Islet precursor cell (in vitro differentiated cells): ENCODE data around the gene TUBGCP4.

Source experiments
- DNase-seq: peaks from one replicate; pipeline ENCODE4 v3.0.0-alpha.2; 2018

The TUBGCP4 gene

GRCh38 chr15:43404130-43404529 is 33.2 kb downstream of the TUBGCP4 start:
- DNase-seq = no peak

DNA sequence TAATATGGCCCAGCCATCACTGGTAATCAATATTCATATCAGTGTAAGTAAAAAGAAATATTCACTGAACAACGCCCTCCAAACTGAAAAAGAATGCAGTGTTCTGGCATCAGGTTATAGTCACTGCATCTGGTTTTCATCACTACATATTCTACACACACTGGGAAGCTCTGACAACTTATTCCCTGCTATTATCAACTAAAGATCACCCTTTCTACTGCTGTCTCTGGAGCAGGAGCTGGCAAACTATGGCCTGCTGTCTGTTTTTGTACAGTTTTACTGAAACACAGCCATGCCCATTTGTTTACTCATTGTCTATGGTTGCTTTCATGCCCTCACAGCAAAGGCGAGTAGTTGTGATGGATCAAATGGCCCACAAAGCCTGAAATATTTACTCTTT is 35.3 kb downstream of the TUBGCP4 start:
- no peak for DNase-seq

DNA sequence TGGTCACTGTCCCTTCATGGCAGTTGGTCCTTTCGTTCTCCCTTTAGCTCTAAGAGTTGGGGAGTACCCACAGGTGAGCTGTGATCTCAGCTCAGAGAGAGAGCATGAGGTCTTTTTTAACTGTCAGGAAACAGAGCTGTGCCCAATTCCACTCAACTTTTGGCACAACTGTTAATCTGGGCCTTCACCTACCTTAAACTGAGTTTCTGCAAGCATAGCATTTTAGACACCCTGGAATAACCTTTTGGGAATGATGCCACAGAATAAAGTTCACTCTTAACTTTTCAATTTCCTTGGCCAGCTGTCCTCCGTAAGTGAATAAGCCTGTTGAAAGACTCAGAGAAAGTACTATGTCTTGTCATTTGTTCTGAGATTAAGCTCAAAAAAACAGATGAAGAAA is 35.9 kb downstream of the TUBGCP4 start:
- DNase-seq = no peak

DNA sequence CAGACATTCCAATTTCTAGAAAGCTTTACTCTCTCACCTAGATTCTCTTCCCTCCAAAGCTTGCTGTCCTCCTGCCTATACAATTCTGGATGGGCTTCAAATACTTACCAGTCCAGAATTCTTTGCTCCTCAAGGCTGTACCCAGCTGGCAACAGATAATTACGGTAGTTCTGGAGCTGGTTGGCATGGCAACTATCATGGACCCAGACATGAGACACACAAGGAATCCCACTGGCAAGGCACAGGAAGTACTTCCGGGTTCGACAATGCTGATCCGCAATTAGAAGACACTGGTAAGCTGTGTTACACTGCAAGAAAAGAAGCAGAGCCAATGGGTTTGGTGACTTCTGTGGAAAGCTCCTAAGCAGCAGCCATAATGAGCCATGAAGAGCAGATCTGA is 37.9 kb downstream of the TUBGCP4 start:
- no peak for DNase-seq

DNA sequence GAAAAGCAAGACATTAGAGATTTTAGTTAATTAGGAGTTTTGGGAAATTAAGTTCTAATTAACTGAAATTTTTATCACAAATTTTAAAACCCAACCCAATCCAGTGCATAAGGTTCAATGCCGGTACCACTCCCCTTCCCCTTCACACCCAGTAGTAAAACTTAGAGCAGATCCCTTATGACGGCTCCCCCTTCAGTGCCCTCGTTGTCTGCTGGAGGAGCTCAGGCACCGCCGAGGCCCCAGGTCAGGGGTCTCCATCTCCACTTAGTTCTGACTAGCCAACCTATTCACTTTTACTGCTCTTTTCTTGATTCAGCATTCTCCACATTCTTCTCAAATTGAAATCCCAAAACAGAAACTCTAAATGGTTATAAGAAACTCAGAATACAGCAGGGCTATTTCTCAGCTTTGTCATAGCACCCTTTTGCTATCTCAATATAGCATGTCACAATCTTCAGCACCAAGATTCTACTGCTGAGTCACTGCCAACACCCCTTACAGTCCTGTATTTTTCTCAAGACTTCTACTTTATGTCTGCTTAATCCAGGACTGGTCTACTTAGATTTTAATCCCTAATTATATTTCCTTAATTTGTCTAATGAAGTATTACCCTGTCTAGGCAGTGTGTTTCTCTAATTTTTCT is 39.8 kb downstream of the TUBGCP4 start:
- DNase-seq = no peak

GRCh38 chr15:43412096-43412495 is 41.2 kb downstream of the TUBGCP4 start:
- no peak for DNase-seq

- DNase-seq = no peak
These were observed 43.3 kb downstream of the TUBGCP4 start for GRCh38 chr15:43414196-43414595.

GRCh38 chr15:43420435-43420834 is 49.5 kb downstream of the TUBGCP4 start:
- no peak for DNase-seq

GRCh38 chr15:43420876-43421275 is 50.0 kb downstream of the TUBGCP4 start:
- no peak for DNase-seq

DNA sequence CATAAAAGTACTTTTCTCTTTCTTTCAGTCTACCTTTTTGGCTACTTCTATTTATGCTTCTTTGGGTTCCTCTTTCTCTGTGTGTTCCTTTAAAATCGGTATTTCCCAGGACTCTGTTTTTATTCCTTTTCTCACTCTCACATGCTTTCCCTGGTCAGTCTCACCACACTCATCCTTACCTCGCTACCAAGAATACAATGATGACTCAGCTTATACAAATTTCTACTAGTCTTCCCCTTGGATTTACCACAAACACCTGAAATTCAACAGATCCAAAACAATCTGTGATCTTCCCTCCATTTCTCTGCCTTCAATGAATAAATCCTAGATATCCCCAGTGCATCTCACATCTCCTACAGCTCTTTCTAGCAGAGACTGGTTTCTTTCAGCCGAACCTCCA is 52.9 kb downstream of the TUBGCP4 start:
- DNase-seq = no peak

GRCh38 chr15:43429687-43430086 is 58.8 kb downstream of the TUBGCP4 start:
- no peak for DNase-seq

DNA sequence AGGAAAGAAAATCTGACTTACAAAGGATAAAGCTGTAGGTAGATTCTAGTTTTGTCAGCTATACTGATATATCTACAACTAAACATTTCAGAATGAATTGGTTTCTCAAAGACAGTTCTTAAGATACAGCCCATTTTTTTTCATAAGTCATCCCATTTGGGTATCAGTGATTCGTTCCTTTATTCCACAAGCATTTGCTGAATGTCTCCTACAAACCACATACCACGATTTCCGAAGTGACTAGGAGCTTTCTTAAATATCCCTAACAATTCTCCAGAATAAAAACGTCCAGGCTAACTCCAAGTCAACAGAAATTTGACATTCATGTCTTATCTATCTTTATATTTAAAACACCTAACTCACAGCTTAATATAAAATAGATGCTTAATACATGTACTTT is 62.3 kb downstream of the TUBGCP4 start:
- DNase-seq = no peak

DNA sequence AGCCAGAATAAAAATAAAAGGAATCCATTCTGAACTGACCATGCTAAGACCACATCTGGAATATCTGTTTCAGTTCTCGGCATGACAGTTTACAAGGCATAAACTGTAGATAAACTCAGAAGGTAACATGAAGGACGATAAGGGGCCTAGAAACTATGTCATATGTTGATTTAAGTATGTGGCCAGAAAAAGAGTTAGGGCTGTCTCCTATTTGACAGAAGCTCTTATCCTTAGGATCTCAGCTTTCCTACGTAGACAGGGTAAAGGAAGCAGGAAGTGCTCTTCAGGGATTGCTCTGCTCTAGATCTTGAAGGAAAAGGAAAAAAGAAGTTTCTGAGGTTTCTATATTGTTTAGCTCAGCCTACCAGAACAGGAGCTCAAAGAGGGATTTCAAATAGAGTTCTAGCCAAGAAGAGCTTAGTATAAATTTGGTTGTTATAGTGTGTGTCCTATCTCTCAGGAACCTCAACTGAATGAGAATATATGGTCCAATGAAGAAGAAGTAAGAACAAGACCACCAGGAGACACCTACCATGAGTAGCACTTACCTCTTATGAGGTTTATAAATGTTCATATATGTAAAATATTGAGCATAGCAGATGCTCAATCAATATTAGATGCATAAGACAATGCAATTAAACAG is 62.9 kb downstream of the TUBGCP4 start:
- DNase-seq = no peak

DNA sequence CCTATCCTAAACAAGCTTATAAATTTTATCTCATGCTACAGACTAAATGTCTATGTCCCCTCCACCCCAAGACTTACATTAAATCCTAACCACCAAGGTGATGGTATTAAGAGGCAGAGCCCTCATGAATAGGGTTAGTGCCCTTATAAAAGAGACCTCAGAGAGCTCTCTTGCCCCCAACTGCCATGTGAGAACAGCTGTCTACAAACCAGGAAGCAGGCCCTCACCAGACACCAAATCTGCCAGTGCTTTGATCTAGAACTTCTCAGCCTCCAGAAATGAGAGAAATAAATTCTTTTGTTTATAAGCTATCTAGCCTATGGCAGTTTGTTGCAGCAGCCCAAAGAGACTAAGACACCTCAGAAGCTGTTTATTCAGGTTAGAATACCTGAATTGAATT is 63.5 kb downstream of the TUBGCP4 start:
- DNase-seq = no peak

DNA sequence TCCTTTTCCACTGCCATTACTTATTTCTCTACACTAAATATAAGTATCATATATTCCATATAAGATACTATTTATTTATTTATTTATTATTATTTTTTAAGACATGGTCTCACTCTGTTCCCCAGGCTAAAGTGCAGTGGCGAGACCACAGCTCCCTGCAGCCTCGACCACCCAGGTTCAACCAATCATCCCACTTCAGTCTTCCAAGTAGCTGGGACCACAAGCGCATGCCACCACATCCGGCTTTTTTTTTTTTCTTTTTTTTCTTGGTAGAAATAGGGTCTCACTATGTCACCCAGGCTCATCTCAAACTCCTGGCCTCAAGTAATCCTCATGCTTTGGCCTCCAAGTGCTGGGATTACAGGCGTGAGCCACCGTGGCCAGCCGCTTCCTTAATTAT is 65.5 kb downstream of the TUBGCP4 start:
- no peak for DNase-seq

- no peak for DNase-seq
These were observed 68.4 kb downstream of the TUBGCP4 start for GRCh38 chr15:43439268-43439667.

DNA sequence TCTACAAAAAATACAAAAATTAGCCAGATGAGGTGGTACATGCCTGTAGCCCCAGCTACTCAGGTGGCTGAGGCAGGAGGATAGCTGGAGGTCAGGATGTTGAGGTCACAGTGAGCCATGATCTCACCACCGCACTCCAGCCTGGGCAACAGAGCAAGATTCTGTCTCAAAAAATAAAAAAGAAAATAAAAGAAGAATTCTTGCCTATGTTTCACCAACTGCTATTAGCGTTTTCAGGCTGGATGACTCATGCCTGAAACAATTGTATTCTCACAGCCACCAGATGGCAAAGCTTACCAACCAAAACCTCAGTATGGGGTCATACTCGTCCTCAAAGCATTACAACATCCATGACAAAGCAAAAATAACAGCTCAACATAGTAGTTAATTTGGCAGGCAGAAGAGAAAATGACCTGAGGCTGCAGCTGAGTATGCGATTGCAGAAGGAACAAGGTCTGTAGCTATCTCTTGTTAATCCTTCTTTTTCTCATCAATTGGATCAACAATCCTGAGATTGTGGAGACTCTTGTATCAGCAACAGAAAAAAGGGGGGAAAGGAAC is 69.9 kb downstream of the TUBGCP4 start:
- DNase-seq = peak; percentile 74

DNA sequence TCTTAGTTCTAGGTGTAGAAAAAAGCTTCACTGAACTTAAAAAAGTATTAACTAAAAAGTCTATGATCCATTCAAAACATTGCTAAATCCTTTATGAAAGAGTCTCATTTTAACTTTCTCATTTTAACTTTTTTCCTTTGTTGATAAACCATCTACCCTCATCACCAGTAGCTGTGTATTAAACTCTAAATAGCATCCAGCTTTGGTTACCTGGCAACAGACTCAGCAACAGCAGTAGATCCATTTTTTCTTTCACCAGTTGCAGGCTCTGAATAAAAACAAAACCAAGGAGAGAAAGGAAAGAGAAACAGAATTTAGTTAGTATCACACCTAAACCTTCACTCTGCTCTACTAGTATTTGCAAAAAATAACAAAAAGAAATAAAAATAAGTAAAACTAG is 70.4 kb downstream of the TUBGCP4 start:
- DNase-seq = no peak

DNA sequence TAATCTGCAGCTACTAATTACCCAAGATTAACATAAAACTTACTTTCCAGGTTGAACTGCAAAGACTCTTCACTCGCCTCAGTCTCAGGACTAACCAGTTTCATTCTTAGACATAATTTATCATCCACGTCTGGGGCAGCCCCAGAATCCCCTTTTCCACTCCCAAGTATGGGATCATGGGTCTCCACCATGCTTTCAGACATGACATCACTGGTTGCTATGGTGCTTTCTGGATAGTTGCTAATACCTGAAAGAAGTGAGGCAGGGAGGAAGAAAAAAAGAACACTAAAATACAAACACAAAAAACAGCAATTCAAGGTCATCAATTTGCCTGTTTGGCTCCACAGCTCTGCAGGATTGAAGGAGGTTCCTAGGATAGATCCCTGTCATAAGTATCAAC is 75.4 kb downstream of the TUBGCP4 start:
- DNase-seq = no peak

- DNase-seq = no peak
These were observed 79.1 kb downstream of the TUBGCP4 start for GRCh38 chr15:43449981-43450380.
